K562 (cell line): ENCODE measurements around the gene UHMK1. TPM values are rescaled to one million over a fixed set of nuclear protein-coding genes. Genes with fewer than 3 reads are reported as not detected.

Source experiments
- CCNT2 ChIP-seq: IDR thresholded peaks from 2 replicates; pipeline ENCODE4 v1.6.1; 2011; ENCODE audit warnings: borderline replicate concordance, low read depth, mild to moderate bottlenecking, moderate library complexity, mixed read lengths, low read length; ENCODE audit not compliant: insufficient read length; ENCODE audit errors: extremely low read depth
- CSDE1 ChIP-seq, 2 experiments: fragments of 450-650 bp; IDR thresholded peaks; 2 replicates each; pipeline ENCODE4 v1.6.1; 2016; ENCODE audit warnings: mild to moderate bottlenecking in 1 of 2
- EGR1 ChIP-seq: fragments of 450-650 bp; conservative IDR thresholded peaks from 2 replicates; pipeline ENCODE4 v1.6.1; 2017; ENCODE audit warnings: mild to moderate bottlenecking
- FIP1L1 ChIP-seq: fragments of 200-400 bp; formaldehyde crosslinking; IDR thresholded peaks from 2 replicates; pipeline ENCODE4 v1.6.1; 2018; ENCODE audit warnings: mild to moderate bottlenecking, low read depth, low read length; ENCODE audit not compliant: poor library complexity, severe bottlenecking
- FOXA3 ChIP-seq, 2 experiments: fragments of 450-650 bp in 1 of 2; sonication (generic) in 1 of 2; formaldehyde crosslinking; IDR thresholded peaks in 1 of 2; conservative IDR thresholded peaks in 1 of 2; 2 replicates each; pipeline versions ENCODE4 v1.4.0 to v1.8.0; 2020 to 2022; ENCODE audit warnings: mild to moderate bottlenecking in 2 of 2, missing genetic modification reagents in 1 of 2
- HDAC3 ChIP-seq: fragments of 450-650 bp; IDR thresholded peaks from 2 replicates; pipeline ENCODE4 v1.6.1; 2018; ENCODE audit warnings: borderline replicate concordance, mild to moderate bottlenecking, moderate library complexity; ENCODE audit not compliant: partially characterized antibody
- NR2C1 ChIP-seq, 2 experiments: fragments of 450-650 bp; IDR thresholded peaks; 2 replicates each; pipeline ENCODE4 v1.6.1; 2017; ENCODE audit warnings: mild to moderate bottlenecking in 2 of 2, antibody characterized with exemption in 1 of 2, inconsistent platforms in 1 of 2, missing compliant biosample characterization in 1 of 2, missing genetic modification characterization in 1 of 2
- RBM25 ChIP-seq: fragments of 200-400 bp; formaldehyde crosslinking; IDR thresholded peaks from 2 replicates; pipeline ENCODE4 v1.6.1; 2018; ENCODE audit warnings: low read length, low read depth, moderate library complexity; ENCODE audit not compliant: severe bottlenecking
- SMARCA5 ChIP-seq: fragments of 450-650 bp; IDR thresholded peaks from 2 replicates; pipeline ENCODE4 v1.6.1; 2016
- TCF3 ChIP-seq: sonication (generic); formaldehyde crosslinking; IDR thresholded peaks from 2 replicates; pipeline ENCODE4 v1.4.0; 2020; ENCODE audit warnings: mild to moderate bottlenecking, missing genetic modification reagents
- ZHX1 ChIP-seq: fragments of 150-350 bp; conservative IDR thresholded peaks from 2 replicates; pipeline ENCODE4 v1.6.1; 2014; ENCODE audit warnings: low read length
- ZNF121 ChIP-seq: sonication (generic); formaldehyde crosslinking; conservative IDR thresholded peaks from 2 replicates; pipeline ENCODE4 v1.8.0; 2022; ENCODE audit warnings: missing genetic modification reagents
- ZNF586 ChIP-seq: fragments of 450-650 bp; formaldehyde crosslinking; conservative IDR thresholded peaks from 2 replicates; pipeline ENCODE4 v1.4.0; 2020; ENCODE audit warnings: mild to moderate bottlenecking, moderate library complexity
- ZNF717 ChIP-seq: fragments of 250-450 bp; sonication (Bioruptor Pico); IDR thresholded peaks from 2 replicates; pipeline ENCODE4 v1.5.0; 2021
- ZNF766 ChIP-seq: fragments of 200-800 bp; sonication (Bioruptor generic); conservative IDR thresholded peaks from 2 replicates; pipeline ENCODE4 v1.6.1; 2016; ENCODE audit warnings: missing genetic modification characterization, missing compliant biosample characterization
- polyA plus RNA-seq, 8 experiments: library from polyadenylated mRNA; depleted of rRNA in 4 of 8; stranded (reverse) in 5 of 8; unstranded in 3 of 8; fragments of >200 nt; fragmentation: Nextera tagmentation in 2 of 8; fragmentation: Illumina TruSeq in 1 of 8; extraction: Ambion mirVana in 2 of 8; extraction: Trizol in 1 of 8; gene quantifications; 2 replicates each; pipeline versions ENCODE4 v1.2.1 to v1.2.3, GENCODE V29; 2011 to 2014; ENCODE audit warnings: inconsistent platforms in 1 of 8, missing spikeins in 1 of 8
- total RNA-seq, 7 experiments: library from RNA; depleted of rRNA in 6 of 7; stranded (reverse); fragments of >200 nt in 6 of 7; fragmentation: Illumina TruSeq in 2 of 7; extraction: Trizol in 2 of 7; gene quantifications; 2 replicates each; pipeline versions ENCODE4 v1.2.1 to v1.2.3, GENCODE V29; 2011 to 2021; ENCODE audit warnings: low replicate concordance in 1 of 7
- TF ChIP-seq, protein P1 (sequence below), 2 experiments: fragments of 450-650 bp; IDR thresholded peaks; 2 replicates each; pipeline ENCODE4 v1.6.1; 2016
- TF ChIP-seq, protein P2 (sequence below): sonication (generic); formaldehyde crosslinking; IDR thresholded peaks from 2 replicates; pipeline ENCODE4 v1.8.0; 2023; ENCODE audit warnings: missing genetic modification reagents, mild to moderate bottlenecking, borderline replicate concordance

Gene UHMK1
- total and polyA plus RNA-seq, 9 of the 15 experiments (the other 6 are each of a cell fraction or from before 2014, with no cell fraction given), result 13.1 to 72.4 (median 38.3) TPM

- TF ChIP-seq FIP1L1 (peak; percentile 99), ZNF766 (CRISPR knock-in tag) (peak; percentile 26; the same call in 1 of the 2 replicates), ZHX1 (no peak), HDAC3 (no peak), ZNF586 (CRISPR knock-in tag) (no peak), FOXA3 (CRISPR knock-in tag; conservative IDR thresholded peaks at IDR 0.05 in 1 of 2, IDR thresholded peaks at IDR 0.05 in 1 of 2) (peak in 1 of 2 experiments; percentile 86; a peak in 2 of 4 replicates), EGR1 (peak; percentile 80), SMARCA5 (no peak), NR2C1 (IDR thresholded peaks at IDR 0.05) (no peak), NR2C1 (tag; IDR thresholded peaks at IDR 0.05) (no peak), CSDE1 (IDR thresholded peaks at IDR 0.05) (peak in 1 of 2 experiments; percentile 61; a peak in 1 of 4 replicates), RBM25 (peak; percentile 77), CCNT2 (peak; percentile 63), ZNF121 (CRISPR knock-in tag) (no peak; the same call in 1 of the 2 replicates), ZNF717 (peak; percentile 31; the same call in 1 of the 2 replicates), TCF3 (CRISPR knock-in tag) (no peak; the same call in 1 of the 2 replicates)
- TF ChIP-seq, protein P1, sequence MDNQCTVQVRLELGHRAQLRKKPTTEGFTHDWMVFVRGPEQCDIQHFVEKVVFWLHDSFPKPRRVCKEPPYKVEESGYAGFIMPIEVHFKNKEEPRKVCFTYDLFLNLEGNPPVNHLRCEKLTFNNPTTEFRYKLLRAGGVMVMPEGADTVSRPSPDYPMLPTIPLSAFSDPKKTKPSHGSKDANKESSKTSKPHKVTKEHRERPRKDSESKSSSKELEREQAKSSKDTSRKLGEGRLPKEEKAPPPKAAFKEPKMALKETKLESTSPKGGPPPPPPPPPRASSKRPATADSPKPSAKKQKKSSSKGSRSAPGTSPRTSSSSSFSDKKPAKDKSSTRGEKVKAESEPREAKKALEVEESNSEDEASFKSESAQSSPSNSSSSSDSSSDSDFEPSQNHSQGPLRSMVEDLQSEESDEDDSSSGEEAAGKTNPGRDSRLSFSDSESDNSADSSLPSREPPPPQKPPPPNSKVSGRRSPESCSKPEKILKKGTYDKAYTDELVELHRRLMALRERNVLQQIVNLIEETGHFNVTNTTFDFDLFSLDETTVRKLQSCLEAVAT (IDR thresholded peaks at IDR 0.05), result peak; percentile 19 to 81; a peak in 2 of 4 replicates
- TF ChIP-seq, protein P2, sequence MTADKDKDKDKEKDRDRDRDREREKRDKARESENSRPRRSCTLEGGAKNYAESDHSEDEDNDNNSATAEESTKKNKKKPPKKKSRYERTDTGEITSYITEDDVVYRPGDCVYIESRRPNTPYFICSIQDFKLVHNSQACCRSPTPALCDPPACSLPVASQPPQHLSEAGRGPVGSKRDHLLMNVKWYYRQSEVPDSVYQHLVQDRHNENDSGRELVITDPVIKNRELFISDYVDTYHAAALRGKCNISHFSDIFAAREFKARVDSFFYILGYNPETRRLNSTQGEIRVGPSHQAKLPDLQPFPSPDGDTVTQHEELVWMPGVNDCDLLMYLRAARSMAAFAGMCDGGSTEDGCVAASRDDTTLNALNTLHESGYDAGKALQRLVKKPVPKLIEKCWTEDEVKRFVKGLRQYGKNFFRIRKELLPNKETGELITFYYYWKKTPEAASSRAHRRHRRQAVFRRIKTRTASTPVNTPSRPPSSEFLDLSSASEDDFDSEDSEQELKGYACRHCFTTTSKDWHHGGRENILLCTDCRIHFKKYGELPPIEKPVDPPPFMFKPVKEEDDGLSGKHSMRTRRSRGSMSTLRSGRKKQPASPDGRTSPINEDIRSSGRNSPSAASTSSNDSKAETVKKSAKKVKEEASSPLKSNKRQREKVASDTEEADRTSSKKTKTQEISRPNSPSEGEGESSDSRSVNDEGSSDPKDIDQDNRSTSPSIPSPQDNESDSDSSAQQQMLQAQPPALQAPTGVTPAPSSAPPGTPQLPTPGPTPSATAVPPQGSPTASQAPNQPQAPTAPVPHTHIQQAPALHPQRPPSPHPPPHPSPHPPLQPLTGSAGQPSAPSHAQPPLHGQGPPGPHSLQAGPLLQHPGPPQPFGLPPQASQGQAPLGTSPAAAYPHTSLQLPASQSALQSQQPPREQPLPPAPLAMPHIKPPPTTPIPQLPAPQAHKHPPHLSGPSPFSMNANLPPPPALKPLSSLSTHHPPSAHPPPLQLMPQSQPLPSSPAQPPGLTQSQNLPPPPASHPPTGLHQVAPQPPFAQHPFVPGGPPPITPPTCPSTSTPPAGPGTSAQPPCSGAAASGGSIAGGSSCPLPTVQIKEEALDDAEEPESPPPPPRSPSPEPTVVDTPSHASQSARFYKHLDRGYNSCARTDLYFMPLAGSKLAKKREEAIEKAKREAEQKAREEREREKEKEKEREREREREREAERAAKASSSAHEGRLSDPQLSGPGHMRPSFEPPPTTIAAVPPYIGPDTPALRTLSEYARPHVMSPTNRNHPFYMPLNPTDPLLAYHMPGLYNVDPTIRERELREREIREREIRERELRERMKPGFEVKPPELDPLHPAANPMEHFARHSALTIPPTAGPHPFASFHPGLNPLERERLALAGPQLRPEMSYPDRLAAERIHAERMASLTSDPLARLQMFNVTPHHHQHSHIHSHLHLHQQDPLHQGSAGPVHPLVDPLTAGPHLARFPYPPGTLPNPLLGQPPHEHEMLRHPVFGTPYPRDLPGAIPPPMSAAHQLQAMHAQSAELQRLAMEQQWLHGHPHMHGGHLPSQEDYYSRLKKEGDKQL, result peak; percentile 95; the same call in 1 of the 2 replicates
These were observed 64.2 kb downstream of the UHMK1 start, which contains the start of gene UAP1 (continued) for GRCh38 chr1:162561616-162562469.
